Vagina (tissue), 2 donors: Measurements from ENCODE around the gene COL12A1.

Experiments used
- CTCF ChIP-seq, 3 experiments: fragments of 450-650 bp in 2 of 3; fragments of 200-600 bp in 1 of 3; sonication (generic) in 1 of 3; IDR thresholded peaks; one replicate each; pipeline ENCODE4 v1.5.1; 2017 to 2019; ENCODE audit warnings: antibody characterized with exemption in 3 of 3, mild to moderate bottlenecking in 2 of 3, moderate library complexity in 2 of 3
- POLR2A ChIP-seq, 2 donors: fragments of 450-650 bp; IDR thresholded peaks; one replicate each; pipeline ENCODE4 v1.6.1; 2017; ENCODE audit warnings: antibody characterized with exemption in 2 of 2, mild to moderate bottlenecking in 2 of 2, moderate library complexity in 2 of 2
- POLR2AphosphoS5 ChIP-seq, 2 donors: sonication (generic); formaldehyde crosslinking; IDR thresholded peaks; one replicate each; pipeline ENCODE4 v1.9.0; 2017; ENCODE audit warnings: antibody characterized with exemption in 2 of 2, mild to moderate bottlenecking in 2 of 2, low read depth in 1 of 2; ENCODE audit not compliant: insufficient read depth in 1 of 2

GRCh38 chr6:75081047-75081446 is 124.8 kb downstream of the COL12A1 start:
- no peak for TF ChIP-seq CTCF (IDR thresholded peaks at IDR 0.05)
- no peak for TF ChIP-seq POLR2A (IDR thresholded peaks at IDR 0.05)
- no peak for TF ChIP-seq POLR2AphosphoS5 (IDR thresholded peaks at IDR 0.05; ENCODE audit: insufficient read depth in 1 of 2, low read depth in 1 of 2)
